Activated effector memory CD4-positive, alpha-beta T cell treated with Interleukin-2 at 50 U/mL for 16 hours (primary cell): Measurements from ENCODE around the gene TAAR5.
"Not testable (repeated sequence)": the region's sequence is repeated elsewhere in the genome, so short reads cannot be mapped to it uniquely, and the experiment has no call there.

Experiments used
- DNase-seq: peaks from one replicate; pipeline ENCODE4 v3.0.0-alpha.2; 2020

Gene TAAR5

GRCh38 chr6:132569170-132569569, 20.4 kb downstream of the TAAR5 start:
- no peak for DNase-seq

- no peak for DNase-seq
These were observed 20.9 kb downstream of the TAAR5 start for GRCh38 chr6:132568611-132569010.

- no peak for DNase-seq
These were observed 22.0 kb downstream of the TAAR5 start for GRCh38 chr6:132567566-132567965.

- no peak for DNase-seq
These were observed 23.1 kb downstream of the TAAR5 start for GRCh38 chr6:132566404-132566803.

DNA sequence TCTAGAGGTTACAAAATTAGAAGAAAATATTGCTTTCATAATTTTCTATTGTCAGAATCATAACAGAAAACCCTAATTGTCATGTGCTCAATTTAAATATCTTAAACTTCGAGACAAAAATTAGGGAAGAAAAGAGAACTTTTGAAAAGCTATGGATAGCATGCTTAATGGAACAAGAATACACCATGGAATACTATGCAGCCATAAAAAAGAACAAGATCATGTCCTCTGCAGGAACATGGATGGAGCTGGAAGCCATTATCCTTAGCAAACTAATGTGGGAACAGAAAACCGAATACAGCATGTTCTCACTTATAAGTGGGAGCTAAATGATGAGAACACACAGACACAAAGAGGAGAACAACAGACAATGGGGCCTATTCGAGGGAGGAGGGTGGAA, 29.5 kb downstream of the TAAR5 start:
- DNase-seq: not testable (repeated sequence)

- no peak for DNase-seq
These were observed 37.2 kb downstream of the TAAR5 start, which contains the start of gene TAAR8 for GRCh38 chr6:132552372-132552771. Gene TAAR8 (plus strand): TSS chr6:132552672. CDS start chr6:132552693, 21 bp downstream.

DNA sequence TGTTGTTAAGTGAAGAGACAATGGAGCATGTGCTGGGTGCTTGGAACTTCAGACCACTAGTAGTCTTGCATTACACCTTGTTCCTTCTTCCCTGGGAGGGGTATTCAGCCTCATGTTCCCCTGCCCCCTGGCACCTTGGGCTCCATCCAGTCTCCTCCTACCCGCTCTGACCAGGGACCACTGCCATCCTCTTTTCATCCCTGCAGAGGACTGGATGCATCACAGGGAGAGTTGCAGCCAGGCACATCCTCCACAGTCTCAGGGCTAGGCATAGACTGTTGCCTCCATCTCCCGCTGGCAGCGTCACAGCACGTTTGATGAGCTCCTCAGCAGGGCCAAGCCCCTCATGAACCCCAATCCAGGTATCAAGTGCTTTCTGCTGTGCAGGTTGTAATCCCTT, 38.3 kb downstream of the TAAR5 start:
- DNase-seq: no peak

DNA sequence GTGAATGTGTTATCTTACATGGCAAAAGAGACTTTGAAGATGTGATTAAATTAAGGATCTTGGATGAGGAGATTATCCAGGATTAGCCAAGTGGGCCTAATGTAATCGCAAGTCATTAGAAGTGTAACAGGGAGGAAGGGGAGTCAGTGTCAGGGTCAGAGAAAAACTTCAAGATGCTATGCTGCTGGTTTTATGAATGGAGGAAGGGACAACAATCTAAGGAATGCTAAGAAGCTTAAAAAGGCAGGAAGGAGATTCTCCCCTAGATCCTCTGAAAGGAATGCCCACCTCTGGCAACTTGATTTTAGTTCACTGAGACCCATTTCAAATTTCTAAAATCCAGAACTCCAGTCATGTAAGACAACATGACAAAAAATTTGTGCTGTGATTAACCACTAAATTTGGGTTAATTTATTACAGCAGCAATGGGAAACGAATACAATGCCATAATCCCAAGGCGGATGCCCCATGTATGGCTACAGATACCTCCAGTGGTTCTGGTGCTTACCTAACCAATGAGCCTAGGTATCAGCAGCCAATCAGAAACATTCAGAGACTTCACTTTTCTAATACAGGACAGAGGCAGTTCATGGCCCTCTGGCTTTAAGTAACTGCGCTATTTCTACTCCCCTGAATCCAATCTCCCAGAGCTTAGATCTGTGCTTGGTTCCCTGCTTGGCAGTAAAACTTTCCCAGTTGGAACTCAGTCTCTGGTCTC, 40.6 kb downstream of the TAAR5 start:
- DNase-seq: no peak

GRCh38 chr6:132544826-132545225, 44.7 kb downstream of the TAAR5 start:
- DNase-seq: no peak
